GM23248 (cell line): ENCODE data around the gene YIF1B.

Source experiments
- EZH2 ChIP-seq: fragments of 200-600 bp; sonication (generic); IDR thresholded peaks from 2 replicates; pipeline ENCODE4 v1.6.1; 2018; ENCODE audit warnings: antibody characterized with exemption, mild to moderate bottlenecking; ENCODE audit not compliant: insufficient read depth, poor library complexity, severe bottlenecking
- EZH2phosphoT487 ChIP-seq: fragments of 200-600 bp; sonication (generic); IDR thresholded peaks from 2 replicates; pipeline ENCODE4 v1.6.1; 2018; ENCODE audit warnings: antibody characterized with exemption, moderate library complexity, mild to moderate bottlenecking, low read depth; ENCODE audit not compliant: insufficient read depth

DNA sequence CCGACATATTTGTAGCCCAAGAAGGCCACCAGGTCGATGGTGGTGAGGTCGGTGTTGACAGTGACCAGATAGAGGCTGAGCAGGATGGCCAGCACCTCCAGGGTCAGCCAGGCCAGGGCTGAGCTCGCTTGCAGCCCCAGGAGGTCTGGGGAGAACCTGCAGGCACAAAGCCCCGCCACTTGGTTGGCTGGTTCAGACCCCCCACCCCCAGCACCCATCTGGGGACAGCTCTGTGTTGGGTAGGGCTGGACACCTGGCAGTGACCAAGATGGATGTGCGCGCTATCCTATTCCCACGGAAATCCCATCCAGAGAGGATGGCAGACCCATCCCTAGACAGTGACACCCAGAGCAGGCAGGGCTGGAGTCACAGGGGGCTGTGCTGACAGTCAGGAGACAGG is 8.2 kb downstream of the YIF1B start:
- no peak for TF ChIP-seq EZH2
- no peak for TF ChIP-seq EZH2phosphoT487
